Measurements from ENCODE around the gene TTYH3.

- TF ChIP-seq CTCF (IDR thresholded peaks at IDR 0.05; ENCODE audit: poor library complexity) (no peak), EZH2 (IDR thresholded peaks at IDR 0.05; ENCODE audit: borderline replicate concordance) (no peak), EZH2phosphoT487 (IDR thresholded peaks at IDR 0.05; ENCODE audit: low read depth, severe bottlenecking, unreplicated experiment) (no peak)
Observed at GRCh38 chr7:2594599-2594998, 37.2 kb upstream of the TTYH3 start.

Measured in hepatocyte (in vitro differentiated cells).